Nephron progenitor cell (in vitro differentiated cells): Measurements from ENCODE around the gene USP21.

Experiments used
- DNase-seq: peaks from one replicate; pipeline ENCODE4 v3.0.0; 2021
- H3K27ac Mint-ChIP-seq: 2 replicates; pipeline ENCODE4 v1.8.0; 2021; ENCODE audit warnings: mild to moderate bottlenecking, moderate library complexity, mixed read lengths
- H3K27me3 Mint-ChIP-seq: 2 replicates; pipeline ENCODE4 v1.8.0; 2021; ENCODE audit warnings: mild to moderate bottlenecking, low read depth, mixed read lengths; ENCODE audit not compliant: poor library complexity
- H3K36me3 Mint-ChIP-seq: 2 replicates; pipeline ENCODE4 v1.8.0; 2021; ENCODE audit warnings: low read depth, mixed read lengths
- H3K4me1 Mint-ChIP-seq: 2 replicates; pipeline ENCODE4 v1.8.0; 2021; ENCODE audit warnings: mixed read lengths
- H3K4me3 Mint-ChIP-seq: 2 replicates; pipeline ENCODE4 v1.8.0; 2021; ENCODE audit warnings: mild to moderate bottlenecking, moderate library complexity, mixed read lengths
- H3K9me3 Mint-ChIP-seq: 2 replicates; pipeline ENCODE4 v1.8.0; 2021; ENCODE audit warnings: mild to moderate bottlenecking, moderate library complexity, mixed read lengths
- CTCF ChIP-seq: fragments of 200-600 bp; sonication (generic); IDR thresholded peaks from 2 replicates; pipeline ENCODE4 v1.5.0; 2021; ENCODE audit warnings: antibody characterized with exemption

The USP21 gene

DNA sequence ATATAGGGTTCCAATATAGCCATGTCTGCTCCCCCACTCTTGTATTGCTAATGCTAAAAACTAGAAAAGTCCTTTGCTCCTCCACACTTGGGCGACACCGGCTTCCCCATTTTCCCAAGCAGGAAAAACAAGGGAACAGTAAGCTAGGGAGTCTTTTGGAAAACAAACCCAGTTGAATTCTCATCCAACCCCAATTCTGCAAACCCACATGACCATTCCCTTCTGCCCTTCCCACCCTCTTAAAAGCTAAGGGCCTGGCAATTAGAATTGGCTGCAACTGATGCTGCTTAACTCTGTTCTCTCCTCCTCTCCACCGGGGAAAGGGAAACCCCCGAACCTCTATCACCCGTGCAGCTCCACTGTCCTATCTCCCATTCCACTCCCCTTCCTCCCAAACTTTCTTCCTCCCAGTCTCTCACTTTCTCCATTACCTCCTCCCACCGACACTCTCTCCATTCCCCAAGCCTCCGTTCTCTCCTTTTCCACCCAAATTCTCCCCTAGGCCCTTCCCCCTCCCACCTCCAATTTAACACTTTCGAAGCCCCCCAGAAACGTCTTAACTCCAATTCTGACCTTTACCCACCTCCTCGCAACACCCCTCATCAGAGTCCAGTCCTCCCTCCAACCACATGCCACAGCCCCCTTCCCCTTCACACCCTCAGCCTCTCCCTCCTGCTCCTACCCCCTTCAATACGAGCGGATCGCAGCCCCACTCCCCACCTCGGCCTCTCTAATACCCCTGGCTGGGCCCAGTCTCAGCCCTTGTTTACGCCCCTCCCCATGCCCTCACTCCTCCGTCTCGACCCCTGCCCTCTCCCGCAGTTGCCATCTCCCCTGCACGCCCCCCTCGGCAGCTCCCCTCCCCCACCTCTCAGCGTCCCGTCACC lies 27.5 kb upstream of the USP21 start:
- peak; percentile 13 for DNase-seq
- no peaks in the 10 kb centered on the region for H3K9me3 Mint-ChIP-seq
- no peak for TF ChIP-seq CTCF
- H3K4me1 Mint-ChIP-seq, result peaks cover 69% of the 10 kb centered on the region
- no peak overlapping the region for H3K4me3 Mint-ChIP-seq
- H3K27ac Mint-ChIP-seq, result peak overlapping the region; percentile 98
- no peaks in the 10 kb centered on the region for H3K27me3 Mint-ChIP-seq
- H3K36me3 Mint-ChIP-seq, result peaks cover 27% of the 10 kb centered on the region

DNA sequence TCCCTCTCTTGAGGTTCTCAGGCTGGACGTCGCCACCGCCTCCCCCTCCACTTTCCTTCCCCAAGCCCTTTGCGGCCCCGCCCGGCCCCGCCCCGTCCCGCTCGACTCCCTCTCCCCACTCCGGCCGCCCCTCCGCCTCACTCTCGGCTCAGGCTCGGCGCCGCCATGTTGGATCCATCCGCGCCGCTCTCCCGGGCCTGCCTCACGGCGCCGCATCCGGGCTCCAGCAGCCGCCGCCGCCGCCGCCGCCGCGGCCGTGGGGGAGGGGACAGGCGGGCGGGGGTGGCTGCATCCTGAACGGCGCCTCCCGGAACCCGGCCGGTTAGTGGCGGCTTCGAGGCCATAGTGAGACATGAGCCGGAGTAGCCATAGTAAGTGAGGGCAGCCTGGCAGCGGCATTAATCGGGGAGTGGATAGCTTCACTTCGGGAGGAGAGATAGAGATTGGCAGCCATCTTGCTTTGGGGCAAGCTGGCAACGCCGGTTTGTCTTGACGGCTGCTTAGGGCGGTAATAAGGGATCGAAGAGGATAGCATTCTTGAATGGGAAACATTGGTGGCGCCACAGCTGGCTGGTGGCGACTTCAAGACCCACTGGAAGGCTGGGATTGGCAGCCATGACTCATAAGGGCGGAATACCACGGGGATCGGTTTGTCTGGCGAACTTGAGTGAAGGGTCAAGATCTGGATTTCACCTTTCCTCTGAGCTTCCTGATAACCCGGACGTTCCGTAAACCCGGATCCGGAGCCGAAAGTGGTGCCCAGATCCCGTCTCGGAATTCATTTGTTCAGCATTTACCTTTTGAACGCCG lies 26.7 kb upstream of the USP21 start, which contains the start of gene DEDD:
Gene DEDD, minus strand, starts transcription at position 258 of the 810 bp plus-strand sequence. CDS start 8,205 bp downstream, outside the sequence.
- Mint-ChIP-seq H3K9me3 (no peaks in the 10 kb centered on the region), H3K4me1 (peaks cover 69% of the 10 kb centered on the region), H3K27ac (peak within 1 kb of the TSS; percentile 98), H3K4me3 (no peak within 1 kb of the TSS), H3K36me3 (peaks cover 18% of the 10 kb centered on the region), H3K27me3 (no peaks in the 10 kb centered on the region)
- DNase-seq, result peak; percentile 91
- TF ChIP-seq CTCF, result no peak

- no peaks in the 10 kb centered on the region for H3K27me3 Mint-ChIP-seq
- H3K4me3 Mint-ChIP-seq, result no peak overlapping the region
- peaks cover 69% of the 10 kb centered on the region for H3K4me1 Mint-ChIP-seq
- peaks cover 12% of the 10 kb centered on the region for H3K36me3 Mint-ChIP-seq
- H3K9me3 Mint-ChIP-seq, result no peaks in the 10 kb centered on the region
- DNase-seq, result no peak
- H3K27ac Mint-ChIP-seq, result no peak overlapping the region
- no peak for TF ChIP-seq CTCF
Observed at GRCh38 chr1:161133220-161133740, 26.0 kb upstream of the USP21 start.

DNA sequence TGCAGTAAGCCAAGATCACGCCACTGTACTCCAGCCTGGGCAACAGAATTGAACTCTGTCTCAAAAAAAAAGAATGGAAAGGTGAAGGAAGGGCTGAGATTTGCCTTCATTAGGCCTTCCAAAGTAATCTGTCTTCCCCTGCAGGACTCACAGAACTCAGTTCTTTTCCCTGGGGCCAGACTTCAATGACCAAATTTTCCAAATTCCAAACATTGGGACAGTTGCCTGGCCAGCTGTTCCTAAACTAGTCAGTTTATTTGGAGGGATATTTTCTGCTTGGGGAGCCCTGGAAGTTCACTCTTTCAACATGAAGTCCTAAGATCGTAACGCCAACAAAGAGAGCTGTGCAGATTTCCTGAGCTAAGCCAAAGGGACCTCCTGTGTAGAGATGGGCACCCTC lies 21.4 kb upstream of the USP21 start:
- no peaks in the 10 kb centered on the region for H3K9me3 Mint-ChIP-seq
- TF ChIP-seq CTCF, result no peak
- DNase-seq, result no peak
- peaks cover 52% of the 10 kb centered on the region for H3K4me1 Mint-ChIP-seq
- H3K36me3 Mint-ChIP-seq, result peaks cover 6% of the 10 kb centered on the region
- H3K4me3 Mint-ChIP-seq, result no peak overlapping the region
- no peaks in the 10 kb centered on the region for H3K27me3 Mint-ChIP-seq
- peak overlapping the region; percentile 95 for H3K27ac Mint-ChIP-seq

- peaks cover 6% of the 10 kb centered on the region for H3K36me3 Mint-ChIP-seq
- H3K27ac Mint-ChIP-seq, result peak overlapping the region; percentile 95
- no peaks in the 10 kb centered on the region for H3K9me3 Mint-ChIP-seq
- H3K27me3 Mint-ChIP-seq, result no peaks in the 10 kb centered on the region
- no peak for TF ChIP-seq CTCF
- peaks cover 52% of the 10 kb centered on the region for H3K4me1 Mint-ChIP-seq
- no peak for DNase-seq
- peak overlapping the region; percentile 39 for H3K4me3 Mint-ChIP-seq
Observed at GRCh38 chr1:161138431-161138830, 20.9 kb upstream of the USP21 start.
